Islet of Langerhans (tissue), 1 donor: ENCODE results near the gene FYB1.
A peak's percentile ranks its signal among the peaks of the same experiment; 100 is the strongest.
"Not testable (repeated sequence)": the region's sequence is repeated elsewhere in the genome, so short reads cannot be mapped to it uniquely, and the experiment has no call there.

Source experiments
- FAIRE-seq: peaks from one replicate; lab custom pipeline; 2011; peaks lifted over from hg19 to GRCh38; lab: Jason Lieb, UNC

The FYB1 gene

DNA sequence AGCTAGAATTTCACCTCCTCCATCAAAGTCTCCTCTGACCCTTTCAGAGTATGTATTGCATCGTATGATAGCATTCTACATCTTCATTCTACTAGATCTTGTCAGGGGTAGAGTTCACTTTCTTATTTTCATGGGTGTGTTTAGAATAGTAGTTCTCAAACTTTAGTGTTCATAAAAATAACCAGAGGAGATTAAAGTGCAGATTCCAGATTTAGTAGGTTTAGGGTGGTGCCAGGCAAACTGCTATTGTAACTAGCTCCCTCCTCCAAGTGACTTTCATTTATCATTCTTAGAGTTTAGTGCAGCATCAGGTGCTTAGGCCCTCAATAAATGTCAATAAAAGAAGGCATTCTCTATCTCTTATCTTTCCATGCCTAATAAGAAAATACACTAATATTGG, 7.2 kb upstream of the FYB1 start:
- FAIRE-seq: no peak

DNA sequence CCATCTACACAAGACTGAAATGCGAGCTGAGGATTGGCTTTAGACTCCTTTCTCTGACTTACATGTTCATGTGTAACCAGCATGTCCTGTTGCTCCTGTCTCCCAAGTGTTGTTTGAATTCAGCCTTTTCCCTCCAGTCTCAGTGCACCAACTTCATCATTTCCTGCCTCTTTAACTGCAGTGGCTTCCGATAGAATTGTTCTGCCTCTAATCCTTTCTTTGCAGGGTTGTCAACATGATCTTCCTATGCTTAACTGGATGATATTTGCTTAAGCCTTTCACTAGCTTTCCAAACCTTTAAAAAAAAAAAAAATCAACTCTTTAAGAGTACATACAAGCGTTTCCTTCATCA, 6.7 kb upstream of the FYB1 start:
- no peak for FAIRE-seq

DNA sequence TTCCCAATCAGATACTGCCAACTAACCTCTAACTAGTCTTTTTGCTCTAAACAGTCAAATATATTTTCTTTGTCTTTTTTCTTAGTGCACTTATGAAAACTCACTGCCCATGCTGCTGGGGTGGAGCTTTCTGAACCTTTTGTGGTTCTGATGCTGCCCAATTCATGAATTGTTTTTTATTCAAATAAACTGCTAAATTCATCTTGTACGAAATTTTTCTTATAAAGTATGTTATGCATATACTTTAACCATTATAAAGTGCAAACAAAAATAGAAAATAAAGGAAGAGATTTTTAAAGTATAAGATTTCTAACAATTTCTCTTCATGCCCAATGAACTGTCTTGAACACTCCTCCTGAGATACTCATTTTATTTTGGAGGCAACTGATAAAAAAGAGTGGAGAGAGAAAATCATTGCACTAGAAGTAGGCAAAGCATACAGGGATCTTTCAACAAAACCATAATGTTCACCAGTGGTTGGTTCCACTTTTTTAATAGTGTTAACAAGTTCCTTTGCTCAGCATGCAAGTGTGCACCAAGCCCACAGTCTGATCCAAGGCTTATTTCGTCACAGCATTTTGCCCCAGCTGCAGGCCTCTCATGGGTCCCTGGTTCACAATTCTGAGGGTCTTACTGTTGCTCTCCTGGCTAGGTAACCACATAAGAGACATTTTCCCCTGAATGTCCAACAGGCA, 6.2 kb upstream of the FYB1 start:
- no peak for FAIRE-seq

DNA sequence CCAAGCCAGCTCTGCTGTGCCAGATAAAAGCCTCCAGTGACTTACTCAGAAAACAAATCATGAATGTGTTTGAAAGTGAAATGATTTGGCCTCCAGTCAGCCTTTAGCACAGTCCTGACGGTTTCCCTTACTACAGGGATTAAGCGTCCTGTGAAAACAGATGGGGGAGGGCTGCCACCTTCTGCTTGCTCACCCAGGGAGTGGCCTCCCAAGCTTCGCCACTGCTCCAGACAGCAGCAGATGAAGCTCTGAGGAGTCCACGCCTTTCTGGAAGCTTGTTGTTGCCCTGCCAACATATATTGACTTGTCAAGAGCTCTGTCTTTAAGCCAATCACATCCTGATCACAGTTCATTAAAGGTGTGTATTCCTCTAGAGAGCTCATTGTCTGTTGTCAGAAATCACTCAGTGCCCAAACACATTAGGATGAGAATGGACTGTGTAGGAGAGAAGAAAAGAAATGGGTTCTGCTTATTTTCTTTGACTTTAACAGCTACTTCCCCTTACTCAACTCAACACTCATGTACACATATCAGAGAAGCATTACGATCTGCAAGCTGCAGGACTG, 4.9 kb upstream of the FYB1 start:
- no peak for FAIRE-seq

DNA sequence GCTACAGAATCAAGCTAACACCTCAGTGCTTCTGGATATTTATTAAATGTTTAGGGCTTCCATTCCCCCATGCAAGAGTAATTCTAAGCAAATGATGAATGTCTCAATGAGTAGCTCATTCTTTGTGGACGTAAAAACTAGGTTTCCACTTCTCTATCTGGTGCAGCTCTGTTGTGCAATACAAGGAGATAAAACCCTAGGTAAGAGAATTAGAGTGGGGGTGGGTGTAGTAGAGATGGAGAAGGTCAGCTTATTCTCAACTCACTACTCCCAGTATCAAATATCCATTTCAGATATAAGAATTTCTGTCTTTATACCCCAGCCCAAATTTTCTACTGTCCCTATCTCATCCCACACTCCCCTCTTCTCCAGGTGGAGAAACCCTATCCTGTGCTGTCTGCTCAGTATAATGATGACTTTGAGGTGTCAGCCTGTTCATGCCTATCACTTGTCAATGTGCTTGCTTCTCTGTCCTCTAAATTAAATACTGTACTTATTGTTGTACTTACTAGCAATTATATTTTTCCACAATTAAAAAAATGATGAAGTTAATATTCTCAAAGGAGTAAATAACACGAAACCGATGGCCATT, 4.3 kb upstream of the FYB1 start:
- no peak for FAIRE-seq

DNA sequence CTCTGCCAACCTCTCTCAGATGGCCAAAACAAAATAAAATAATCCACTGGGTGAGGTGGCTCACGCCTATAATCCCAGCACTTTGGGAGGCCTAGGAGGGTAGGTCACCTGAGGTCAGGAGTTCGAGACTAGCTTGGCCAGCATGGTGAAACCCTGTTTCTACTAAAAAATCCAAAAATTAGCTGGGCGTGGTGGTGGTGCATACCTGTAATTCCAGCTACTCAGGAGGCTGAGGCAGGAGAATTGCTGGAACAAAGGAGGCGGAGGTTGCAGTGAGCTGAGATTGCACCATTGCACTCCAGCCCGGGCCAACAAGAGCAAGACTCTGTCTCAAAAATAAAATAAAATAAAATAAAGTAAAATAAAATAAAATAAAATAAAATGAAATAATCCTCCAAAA, 2.3 kb upstream of the FYB1 start:
- FAIRE-seq: not testable (repeated sequence)

DNA sequence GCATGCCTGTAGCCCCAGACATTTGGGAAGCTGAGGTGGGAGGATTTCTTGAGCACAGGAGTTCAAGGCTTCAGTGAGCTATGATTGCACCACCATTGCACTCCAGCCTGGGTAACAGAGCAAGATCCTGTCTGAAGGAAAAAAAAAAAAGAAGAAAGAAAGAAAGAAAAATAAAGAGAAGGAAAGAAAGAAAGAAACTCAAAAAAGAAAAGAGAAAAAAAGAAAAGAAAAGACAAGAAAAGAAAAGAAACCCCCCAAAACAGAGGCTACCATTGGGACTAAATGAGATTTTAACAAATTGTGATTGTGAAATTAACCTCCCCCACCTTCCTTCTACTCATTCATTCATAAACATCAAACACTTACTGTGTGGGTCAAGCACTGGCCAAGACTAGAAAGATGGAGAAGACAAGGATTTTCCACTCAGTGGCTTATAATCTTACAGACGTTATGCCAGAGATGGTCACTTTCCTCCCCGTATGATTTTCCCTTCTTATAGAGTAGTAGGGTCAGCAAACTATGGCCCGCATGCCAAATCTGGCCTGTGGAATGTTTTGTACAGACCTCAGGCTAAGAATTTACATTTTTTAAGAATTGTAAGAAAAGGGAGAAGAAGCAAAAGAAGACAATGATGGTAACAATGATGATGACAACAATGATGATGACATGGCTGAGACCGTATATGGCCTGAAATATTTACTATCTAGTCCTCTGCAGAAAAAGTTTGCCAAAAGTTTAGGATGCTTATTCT, 1.1 kb upstream of the FYB1 start:
- FAIRE-seq: no peak

DNA sequence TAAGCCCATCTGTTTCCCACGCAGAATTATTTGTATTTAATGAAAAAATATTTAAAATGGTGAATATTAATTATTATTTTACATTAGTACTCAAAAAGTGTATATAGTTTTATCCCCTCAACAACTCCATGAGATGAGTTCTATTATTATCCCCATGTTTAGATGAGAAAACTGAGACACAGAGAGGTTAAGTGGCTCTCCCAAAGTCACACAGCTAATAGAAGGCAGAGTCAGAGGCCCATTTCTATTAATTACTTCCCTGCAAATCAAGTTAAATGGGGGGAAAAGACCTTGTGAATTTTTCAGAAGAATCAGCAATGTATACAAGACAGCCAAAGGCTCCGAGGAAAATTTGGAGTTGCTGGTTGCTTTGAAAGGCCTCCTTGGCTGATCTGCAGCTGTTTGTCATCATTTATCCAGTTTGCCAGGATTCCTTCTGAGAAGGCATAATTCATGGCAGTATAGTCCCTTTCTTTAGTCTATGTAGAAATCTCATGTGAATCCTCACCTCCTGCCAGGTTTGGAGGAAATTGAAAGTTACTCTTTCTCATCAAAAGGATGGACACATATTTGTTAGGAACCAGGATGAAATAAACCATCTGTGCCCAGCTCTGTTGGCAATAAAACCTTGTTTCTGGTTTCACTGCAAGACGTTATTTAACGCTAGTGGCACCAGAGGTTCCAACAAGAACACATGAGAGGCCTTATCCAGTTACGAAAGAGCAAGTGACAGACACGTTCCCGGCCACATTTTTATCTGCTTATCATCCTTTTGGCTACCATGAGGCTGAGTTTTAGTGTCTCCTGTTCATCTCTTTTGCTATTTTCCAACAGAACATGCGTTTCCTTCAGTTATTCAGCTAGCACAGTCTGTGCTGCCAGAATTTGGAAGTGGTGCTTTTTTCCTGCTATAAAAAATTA, 621 bp downstream of the FYB1 start:
- no peak for FAIRE-seq

DNA sequence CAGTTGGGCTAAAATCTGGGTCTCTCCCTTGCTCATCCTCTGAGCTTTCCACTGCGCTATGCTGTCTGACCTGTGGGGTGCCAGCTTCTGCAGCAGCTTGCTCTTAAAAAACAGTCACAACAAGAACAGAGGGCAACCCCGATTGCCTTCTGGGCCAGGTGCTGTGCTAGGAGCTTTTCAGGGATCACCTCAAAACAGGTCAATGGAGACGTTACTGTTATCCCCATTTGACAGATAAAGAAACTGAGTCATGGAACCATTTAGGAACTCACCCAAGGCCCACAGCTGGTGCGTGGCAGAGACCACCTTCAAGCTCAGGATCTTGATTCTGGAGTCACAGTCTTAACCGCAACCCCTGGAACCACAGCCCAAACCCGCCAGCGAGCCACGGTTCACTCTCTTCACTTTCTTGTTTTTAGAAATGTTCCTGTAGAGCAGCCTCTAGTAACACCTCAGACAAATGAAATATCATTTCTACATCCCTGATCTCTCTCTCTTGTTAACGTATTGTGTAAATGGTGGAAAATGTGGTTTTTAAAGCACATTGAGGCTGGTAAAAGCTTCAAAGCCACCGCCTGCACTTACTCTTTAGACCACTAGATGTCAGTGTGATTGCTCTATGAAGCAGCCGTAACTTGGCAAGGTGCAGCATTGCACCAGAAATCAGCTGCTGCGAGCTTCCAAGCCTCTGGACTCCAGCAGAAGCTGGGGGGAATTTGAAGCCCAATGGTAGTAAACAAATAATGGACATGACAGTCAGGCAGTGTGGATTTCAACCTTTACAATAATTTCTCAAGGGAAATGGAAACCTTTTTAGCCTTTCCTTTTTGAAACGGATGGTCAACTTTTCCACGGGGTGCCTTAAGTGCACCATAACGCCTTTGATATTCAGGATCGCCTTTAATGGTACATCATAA, 1.7 kb downstream of the FYB1 start:
- peak; percentile 61 for FAIRE-seq

DNA sequence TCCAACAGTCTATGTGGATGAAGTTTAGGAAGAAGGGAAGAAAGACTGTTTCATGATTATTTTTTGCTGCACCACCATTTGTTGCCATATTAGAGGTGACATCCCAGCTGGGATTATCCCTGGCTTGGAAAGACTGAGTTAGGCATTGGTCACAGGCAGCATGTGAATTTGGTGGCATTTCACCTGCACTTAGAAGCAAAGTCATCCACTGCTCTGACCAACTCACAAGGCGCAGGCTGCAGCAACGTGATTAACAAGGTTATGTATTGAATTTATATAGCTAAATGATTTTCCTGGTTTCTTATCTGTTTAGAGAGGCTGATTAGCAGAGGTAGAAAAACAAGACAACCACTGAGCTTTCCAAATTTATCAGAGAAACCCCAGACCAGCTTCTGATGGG, 2.7 kb downstream of the FYB1 start:
- FAIRE-seq: no peak

DNA sequence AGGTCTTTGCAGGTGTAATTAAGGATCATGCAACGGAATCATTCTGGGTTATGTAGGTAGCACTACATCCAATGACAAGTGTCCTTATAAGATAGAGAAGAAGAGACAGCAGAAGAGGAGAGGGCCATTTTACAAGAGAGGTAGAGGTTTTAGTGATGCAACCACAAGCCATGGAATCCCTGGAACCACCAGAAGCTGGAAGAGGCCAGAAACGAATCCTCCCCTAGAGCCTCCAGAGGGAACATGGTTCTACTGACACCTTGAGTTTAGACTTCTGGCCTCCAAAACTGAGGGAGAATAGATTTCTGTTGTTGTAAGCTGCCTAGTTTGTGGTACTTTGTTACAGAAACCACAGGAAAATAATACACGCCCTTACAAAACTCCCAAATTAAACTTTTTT, 3.5 kb downstream of the FYB1 start:
- FAIRE-seq: no peak

DNA sequence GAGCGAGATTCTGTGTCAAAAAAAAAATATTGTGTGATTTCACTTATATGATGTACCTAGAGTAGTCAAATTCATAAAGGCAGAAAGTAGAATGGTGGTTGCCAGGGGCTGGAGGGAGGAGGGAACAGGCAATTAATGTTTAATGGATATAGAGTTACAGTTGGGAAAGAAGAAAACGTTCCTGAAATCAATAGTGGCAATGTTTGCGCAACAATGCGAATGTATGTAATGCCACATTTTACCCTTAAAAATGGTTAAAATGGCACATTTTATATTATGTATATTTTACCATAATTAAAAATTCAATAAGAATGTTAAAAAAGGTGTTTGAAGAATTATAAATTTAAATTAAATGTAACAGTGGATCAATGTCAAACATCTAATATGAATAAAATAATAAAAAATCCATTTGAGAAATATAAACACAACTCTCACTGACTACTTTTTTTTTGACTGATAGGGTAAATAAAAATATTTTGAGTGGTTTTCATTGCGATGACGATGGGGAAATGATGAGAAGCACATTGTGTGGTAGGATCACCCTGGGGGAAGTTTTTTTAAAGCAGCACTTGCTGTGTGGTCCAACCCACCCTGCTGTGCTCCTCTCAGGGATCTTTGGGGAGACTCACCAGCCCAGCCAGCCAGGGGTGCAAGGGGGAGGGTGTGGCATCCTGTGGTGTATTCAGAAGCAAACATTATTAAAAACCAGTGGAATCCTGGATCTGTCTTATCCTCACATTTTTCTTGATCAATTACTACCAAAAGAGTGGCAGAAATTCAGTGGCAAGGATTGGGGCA, 4.3 kb downstream of the FYB1 start:
- no peak for FAIRE-seq

DNA sequence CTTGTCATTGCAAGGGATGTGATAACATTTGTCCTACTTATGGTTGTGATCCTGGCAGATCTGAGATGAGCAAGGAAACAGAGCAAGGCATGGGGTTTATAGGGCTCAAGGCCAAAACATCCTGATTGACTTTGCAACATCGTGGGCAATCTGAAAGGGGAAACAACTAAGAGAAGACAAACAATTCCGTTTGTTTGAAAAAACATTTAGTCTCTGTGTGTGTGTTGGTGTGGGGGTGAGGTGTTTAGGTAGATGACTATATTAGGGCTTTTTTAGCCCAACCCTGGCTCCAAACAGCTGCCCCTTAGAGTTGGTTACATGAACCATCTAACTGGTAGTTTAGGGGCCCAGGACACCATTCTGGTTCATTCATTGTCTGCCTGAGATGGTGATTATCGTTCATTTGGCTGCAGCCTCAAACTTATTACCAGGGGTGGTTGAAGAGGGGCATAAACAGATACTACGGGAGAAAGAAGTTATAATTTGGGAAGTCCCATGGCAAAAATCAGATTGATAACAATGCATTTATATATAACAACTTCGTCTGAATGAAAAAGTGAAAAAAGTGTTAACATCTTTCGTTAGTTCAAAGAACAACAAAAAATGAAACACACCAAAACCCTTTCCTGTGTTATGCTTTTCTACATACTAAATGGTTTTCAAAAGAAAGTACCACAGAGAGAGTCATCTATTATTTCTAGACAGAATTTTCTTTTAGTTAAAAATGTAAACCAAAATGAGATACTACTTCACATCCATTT, 5.7 kb downstream of the FYB1 start:
- no peak for FAIRE-seq

DNA sequence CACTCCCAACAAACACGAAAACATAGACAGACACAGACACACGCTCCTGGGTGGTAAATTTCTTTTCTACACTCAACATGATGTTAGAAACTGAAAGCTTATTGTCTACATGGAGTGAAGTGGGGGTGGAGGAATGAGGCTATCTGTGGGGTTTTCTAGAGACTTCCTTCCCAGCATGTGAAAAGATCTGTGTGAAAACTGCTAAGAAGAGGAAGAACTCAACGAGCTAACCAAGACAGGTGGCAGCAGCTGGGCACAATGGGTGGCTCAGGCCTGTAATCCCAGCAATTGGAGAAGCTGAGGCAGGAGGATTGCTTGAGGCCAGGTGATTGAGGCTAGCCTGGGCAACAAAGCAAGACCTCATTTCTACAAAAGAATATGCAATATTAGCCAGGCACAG, 7.6 kb downstream of the FYB1 start:
- no peak for FAIRE-seq

DNA sequence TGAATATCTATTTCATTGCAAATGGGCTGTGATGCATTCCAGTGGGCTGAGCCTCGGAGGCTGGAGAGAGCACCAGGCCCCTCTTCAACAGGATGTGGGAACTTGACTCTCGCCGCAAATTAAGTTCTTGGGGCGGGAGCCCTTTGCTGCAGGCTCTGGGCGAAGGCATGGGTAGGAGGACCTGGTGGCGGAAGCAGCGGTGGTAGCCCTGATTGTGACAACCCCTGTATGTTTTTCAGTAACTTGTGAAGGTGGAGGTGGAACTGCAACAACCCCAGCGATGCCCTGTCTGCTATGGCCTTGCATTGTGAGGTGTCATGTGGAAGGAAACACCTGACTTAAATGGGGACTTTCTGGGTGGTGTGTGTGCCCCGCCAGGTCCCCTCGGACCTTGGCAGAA, 9.4 kb downstream of the FYB1 start:
- no peak for FAIRE-seq

DNA sequence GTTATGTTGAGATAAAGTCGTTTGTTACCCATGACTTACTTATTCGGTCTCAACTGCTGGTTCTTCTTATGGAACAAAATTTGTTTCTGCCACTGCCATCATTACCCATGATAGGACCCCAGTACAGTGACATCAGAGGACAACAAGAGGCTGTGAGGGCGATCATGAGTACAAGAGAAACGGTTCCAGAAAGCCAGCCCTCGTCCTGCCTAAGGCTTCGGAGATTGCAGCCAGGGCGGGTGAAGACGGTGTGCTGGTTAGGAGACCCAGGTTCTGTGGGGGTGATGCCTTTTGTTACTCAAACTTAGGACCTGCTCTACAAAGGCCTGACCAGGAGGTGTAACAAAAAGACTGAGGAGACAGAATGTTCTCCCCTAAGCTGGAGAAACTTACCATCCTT, 10.9 kb downstream of the FYB1 start:
- FAIRE-seq: no peak

DNA sequence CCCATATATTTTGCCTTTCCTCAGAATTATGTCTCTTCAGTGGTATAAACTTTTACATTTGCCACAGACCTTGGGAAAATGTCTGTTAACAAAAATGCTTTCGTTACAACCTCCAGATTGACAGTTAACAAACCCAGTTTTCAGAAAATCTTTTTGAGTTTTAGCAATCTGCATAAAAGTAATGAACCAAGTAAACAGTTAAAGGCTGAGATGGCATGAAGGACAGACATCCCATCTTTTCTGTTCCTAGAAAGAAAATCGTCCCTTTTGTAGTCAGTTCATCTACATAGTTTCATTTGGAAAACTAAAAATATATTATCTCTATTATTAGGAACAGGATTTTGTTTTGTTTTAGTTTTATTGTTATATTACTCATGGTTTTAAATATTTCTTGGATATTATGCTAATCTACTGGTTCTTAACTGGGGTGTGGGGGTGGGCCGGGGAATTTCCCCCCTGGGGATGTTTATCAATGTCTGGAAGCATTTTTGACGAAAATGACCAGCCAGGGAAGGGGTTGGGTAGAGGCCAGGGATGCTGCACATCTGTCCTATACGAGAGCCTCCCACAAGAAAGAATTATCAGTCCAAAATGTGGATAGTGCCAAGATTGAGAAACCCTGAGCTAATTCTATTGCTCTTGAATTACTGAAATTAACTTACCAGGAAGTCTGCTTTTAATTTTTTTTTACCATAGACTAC, 11.9 kb downstream of the FYB1 start:
- FAIRE-seq: no peak

DNA sequence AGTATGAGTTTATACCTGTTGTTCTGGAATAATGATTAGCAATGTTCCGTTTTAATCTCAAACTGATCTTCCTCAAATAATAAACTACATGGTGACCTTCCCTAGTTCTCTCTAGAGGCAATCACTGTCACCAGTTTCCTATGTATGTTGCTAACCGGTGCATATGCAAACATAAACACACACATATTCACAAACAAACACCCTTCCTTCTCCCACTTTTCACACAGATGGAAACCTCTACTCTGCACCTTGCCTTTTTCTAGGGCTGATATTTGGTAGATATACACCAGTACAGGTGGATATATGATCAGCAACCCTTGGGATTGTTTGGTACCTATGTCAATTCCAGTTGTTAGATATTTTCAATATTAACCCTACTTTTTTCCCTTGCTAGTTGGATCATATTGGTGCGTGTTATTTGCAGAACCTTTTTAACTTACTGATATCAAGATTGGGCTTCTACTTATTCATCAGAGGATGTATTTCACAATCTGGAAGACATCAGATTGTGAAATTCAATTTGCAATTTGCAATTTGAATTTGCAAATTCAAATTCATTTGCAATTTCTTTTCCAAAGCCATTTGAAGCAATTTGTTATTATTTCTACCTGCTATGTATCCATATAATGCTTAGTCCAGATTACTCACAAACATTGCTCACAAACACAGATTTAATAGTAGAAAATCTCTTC, 12.6 kb downstream of the FYB1 start:
- no peak for FAIRE-seq
